T-helper 1 cell (primary cell): Measurements from ENCODE around the gene KRTAP11-1.
A peak's percentile ranks its signal among the peaks of the same experiment; 100 is the strongest.

Source experiments
- DNase-seq, 5 donors: peaks; one replicate each; pipeline ENCODE4 v3.0.0-alpha.2; 2012 to 2020
- total RNA-seq, 4 donors: gene quantifications; one replicate each; lab custom pipeline; 2026; lab: John Stamatoyannopoulos, UW

KRTAP11-1 gene, protein sequence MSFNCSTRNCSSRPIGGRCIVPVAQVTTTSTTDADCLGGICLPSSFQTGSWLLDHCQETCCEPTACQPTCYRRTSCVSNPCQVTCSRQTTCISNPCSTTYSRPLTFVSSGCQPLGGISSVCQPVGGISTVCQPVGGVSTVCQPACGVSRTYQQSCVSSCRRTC
- total RNA-seq = 0 reads per million in 4 donors

GRCh38 chr21:30881480-30881879 is at the start of gene KRTAP11-1:
KRTAP11-1 (minus strand) TSS chr21:30881580; CDS start chr21:30881524, 56 bp downstream.
- no peak for DNase-seq

DNA sequence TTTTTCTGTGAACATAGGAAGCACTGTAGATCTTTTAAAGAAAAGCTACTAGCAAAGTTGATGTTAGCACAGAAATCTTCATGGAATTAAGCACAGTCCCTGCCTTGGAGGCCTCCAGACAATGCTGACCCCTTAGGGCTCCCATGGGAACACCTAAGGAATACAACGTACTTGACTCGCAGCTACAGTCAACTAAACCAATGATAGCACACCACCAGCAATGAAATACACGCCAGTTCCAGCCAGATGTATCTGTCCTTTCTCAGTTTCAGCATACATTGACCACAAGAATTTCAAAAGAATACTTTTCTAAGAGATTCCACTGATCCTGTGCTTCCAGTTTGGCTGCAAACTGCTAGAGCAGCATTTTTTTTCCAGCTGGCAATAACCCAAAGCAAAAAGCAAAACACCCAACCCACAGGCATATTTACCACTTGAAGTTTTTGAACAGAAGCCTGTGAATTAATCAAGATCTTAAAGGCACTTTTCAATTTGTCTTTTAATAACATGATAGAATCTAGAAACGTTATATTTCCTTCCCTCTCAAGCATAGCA is 42.8 kb upstream of the KRTAP11-1 start:
- DNase-seq = no peak

DNA sequence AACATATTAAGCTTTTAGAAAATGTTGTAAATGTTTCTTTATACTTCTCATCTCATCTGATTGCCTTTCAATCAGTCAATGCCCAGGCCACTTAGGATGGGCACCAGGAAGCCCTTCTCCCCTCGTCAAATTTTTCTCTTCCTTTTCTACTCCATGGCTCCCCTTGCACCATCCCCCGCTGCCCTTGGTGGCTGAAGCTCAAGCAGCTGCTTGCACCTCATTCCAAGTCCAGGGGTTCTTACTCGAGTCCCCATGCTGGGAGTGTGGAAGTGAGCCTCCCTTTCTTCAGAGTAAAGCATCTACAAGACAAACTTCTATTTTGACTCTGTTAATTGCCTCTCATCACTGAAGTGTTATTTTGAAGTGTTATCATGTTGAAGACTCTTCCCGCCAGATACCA is 39.7 kb upstream of the KRTAP11-1 start:
- DNase-seq = no peak

DNA sequence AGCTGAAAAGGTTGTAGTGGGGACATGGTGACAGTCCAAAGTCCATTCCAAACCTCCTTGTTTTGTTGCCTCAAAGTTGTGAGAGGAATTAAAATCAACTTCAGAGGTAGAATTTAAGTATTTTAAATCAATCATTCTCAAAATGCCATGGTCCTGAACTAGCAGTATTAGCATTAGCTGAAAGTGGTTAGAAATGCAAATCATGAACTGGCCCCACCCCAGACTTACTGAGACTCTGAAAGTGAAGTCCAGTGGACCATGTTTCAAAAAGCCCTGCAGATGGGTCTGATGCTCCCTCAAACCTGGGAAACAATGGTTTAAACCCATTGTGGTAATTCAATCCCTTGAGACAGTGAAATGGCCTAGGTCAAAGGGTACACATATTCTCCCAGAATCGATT is 36.2 kb upstream of the KRTAP11-1 start:
- no peak for DNase-seq

- DNase-seq = no peak
Measured at GRCh38 chr21:30900881-30901280, 19.5 kb upstream of the KRTAP11-1 start.

GRCh38 chr21:30882866-30883597 is 1.7 kb upstream of the KRTAP11-1 start:
- no peak for DNase-seq

DNA sequence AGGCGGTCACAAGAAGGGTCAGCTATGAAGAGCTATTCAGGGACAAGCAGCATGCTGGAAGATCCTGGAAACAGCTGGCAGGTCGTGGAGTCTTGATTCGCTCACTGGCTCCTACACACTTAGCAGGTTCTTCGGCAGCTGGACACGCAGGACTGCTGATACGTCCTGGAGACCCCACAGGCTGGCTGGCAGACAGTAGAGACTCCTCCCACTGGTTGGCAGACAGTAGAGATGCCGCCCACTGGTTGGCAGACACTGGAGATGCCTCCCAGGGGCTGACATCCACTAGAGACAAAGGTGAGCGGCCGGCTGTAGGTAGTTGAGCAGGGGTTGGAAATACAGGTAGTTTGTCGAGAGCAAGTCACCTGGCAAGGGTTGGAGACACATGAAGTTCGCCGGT is 466 bp downstream of the KRTAP11-1 start:
- no peak for DNase-seq

- no peak for DNase-seq
Measured at GRCh38 chr21:30874526-30874925, 6.9 kb downstream of the KRTAP11-1 start.

DNA sequence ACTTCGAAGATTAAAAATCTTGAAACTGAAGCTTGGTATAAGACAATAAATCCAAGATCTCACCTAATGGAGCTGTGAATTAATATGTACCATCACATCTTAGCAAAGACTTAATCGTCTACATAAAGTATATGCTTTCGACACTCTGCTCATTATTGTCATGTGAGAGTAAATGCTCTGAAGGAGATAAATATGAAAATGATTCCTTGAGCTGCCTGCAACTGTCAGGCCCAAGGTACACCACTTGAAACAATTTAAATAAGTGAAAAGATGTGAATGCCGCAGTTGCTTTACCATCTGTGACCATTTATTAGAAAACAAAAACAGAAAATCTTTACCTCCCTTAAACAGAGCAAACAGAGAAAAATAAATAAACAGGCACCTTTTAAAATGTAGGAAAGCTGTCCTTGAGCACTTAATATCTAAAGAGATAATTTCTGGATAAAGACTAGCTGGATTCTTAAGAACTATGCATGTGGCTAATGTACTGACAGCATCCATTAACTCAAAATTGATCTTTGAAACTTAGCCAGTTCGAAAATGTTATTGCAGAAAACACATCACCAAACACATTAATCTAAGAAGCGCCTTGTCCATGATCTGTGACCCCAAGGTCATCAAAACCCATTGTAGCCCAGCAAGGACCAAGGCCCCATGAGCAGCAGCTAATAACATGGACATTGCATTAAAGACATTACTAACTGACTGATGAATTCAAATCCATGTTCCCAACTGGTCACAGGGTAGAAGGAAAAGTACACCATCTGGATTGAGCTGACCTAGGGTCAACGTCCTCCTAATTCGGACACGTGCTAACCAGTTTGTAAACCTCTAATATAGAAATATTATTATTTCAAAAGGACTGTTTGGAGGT is 33.5 kb downstream of the KRTAP11-1 start:
- DNase-seq = no peak

DNA sequence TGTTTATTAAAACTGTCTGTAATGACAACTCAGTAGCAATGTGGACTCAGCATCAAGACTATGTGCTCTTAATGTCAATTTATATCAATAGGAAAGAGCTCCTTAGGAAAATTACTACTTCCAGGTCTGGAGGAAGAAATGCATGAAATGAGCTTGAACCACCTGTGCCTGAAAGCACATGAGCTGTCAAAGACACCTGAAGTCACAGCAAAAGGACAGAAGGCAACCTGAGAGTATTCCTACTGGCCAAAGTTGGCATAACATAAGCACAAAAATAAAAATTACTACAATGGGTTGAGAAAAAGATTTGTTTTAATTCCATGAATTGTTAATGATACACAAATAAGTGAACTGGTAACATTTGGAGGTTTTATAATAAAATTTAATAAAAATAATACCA is 38.4 kb downstream of the KRTAP11-1 start:
- no peak for DNase-seq

DNA sequence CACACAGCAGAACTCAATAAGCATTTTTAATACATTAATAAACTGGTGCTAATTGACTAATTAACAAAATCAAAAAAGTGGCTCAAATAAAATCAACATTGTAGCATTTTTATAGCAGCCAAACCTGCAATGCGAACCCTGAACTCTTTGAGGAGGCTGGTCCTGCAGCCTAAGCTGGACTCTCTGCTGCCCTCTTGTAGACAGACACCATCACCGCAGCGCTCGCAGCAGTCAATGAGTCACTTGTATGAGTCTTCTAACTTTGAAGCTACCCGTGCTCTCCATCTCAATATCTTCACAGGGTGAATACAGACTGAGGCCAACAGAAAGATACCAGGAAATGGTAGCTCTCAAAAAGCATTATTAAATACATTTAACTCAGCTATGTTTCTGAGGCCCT is 42.1 kb downstream of the KRTAP11-1 start:
- peak in 1 of 5 donors; percentile 17 for DNase-seq

GRCh38 chr21:30838536-30838935 is 42.8 kb downstream of the KRTAP11-1 start:
- no peak for DNase-seq

DNA sequence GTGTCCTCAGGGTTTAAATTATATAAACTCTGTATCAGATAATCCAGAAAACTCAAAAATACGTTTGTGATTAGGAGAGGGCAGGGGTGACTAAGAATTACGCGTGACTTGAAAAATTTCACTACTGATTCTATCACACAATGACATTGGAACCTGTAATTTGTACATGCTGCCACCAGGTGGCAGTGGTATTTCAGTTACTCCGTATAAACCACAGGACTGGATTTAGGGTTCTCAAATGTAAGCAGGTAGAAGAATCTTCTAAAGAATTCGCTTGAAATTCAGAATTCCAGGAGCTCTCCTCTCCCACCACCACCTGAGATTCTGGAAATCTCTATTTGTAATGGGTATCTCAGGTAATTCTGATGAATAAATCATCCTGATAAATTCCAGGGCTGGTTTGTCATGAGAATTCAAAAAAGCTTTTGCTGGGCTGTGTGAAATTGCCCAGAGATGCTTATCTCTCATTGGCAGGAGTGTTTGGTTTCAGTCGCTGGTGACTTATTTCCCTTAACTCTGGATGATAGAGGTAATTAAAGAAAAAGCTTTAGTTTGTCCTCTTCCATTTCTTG is 50.1 kb downstream of the KRTAP11-1 start:
- peak in 2 of 5 donors; percentile 20 to 45 for DNase-seq
